HCT116 (cell line): ENCODE measurements around the gene APOLD1.

Experiments
- CEBPB ChIP-seq: IDR thresholded peaks from 2 replicates; pipeline ENCODE4 v1.6.1; 2012; ENCODE audit warnings: low read depth
- CTCF ChIP-seq, 3 experiments: fragments of 200-600 bp in 1 of 3; sonication (generic) in 1 of 3; IDR thresholded peaks in 2 of 3; conservative IDR thresholded peaks in 1 of 3; 2 replicates each; pipeline ENCODE4 v1.5.1; 2012 to 2017; ENCODE audit warnings: low read depth in 2 of 3, low read length in 2 of 3, antibody characterized with exemption in 1 of 3, borderline replicate concordance in 1 of 3, control low read depth in 1 of 3, mild to moderate bottlenecking in 1 of 3, mixed read lengths in 1 of 3, mixed run types in 1 of 3, moderate library complexity in 1 of 3; ENCODE audit not compliant: insufficient read depth in 1 of 3
- EGR1 ChIP-seq: IDR thresholded peaks from 2 replicates; pipeline ENCODE4 v1.6.1; 2012; ENCODE audit warnings: low read depth
- ELF1 ChIP-seq: IDR thresholded peaks from 2 replicates; pipeline ENCODE4 v1.6.1; 2012; ENCODE audit warnings: low read depth, borderline replicate concordance
- EZH2 ChIP-seq: fragments of 200-600 bp; sonication (generic); IDR thresholded peaks from 2 replicates; pipeline ENCODE4 v1.6.1; 2017; ENCODE audit warnings: antibody characterized with exemption, mixed run types
- EZH2phosphoT487 ChIP-seq: fragments of 200-600 bp; IDR thresholded peaks from 2 replicates; pipeline ENCODE4 v1.6.1; 2018; ENCODE audit warnings: antibody characterized with exemption, borderline replicate concordance
- FOSL1 ChIP-seq: IDR thresholded peaks from 2 replicates; pipeline ENCODE4 v1.6.1; 2012; ENCODE audit warnings: low read depth
- JUND ChIP-seq: IDR thresholded peaks from 2 replicates; pipeline ENCODE4 v1.6.1; 2012
- POLR2A ChIP-seq: IDR thresholded peaks from 2 replicates; pipeline ENCODE4 v1.7.0; 2011; ENCODE audit warnings: borderline replicate concordance; ENCODE audit not compliant: insufficient read depth, insufficient read length; ENCODE audit errors: extremely low read depth
- POLR2AphosphoS5 ChIP-seq: IDR thresholded peaks from 2 replicates; pipeline ENCODE4 v1.6.1; 2011; ENCODE audit warnings: mild to moderate bottlenecking, low read depth, low read length, moderate library complexity
- SIN3A ChIP-seq: IDR thresholded peaks from 2 replicates; pipeline ENCODE4 v1.6.1; 2012; ENCODE audit warnings: low read depth
- YY1 ChIP-seq: IDR thresholded peaks from 2 replicates; pipeline ENCODE4 v1.6.1; 2011; ENCODE audit warnings: low read length, low read depth, moderate library complexity, mild to moderate bottlenecking; ENCODE audit not compliant: insufficient replicate concordance; ENCODE audit errors: extremely low read depth
- ZFX ChIP-seq: fragments of 450-650 bp; IDR thresholded peaks from 2 replicates; pipeline ENCODE4 v1.6.1; 2017
- TF ChIP-seq, protein P1 (sequence below): IDR thresholded peaks from 2 replicates; pipeline ENCODE4 v1.6.1; 2012

DNA sequence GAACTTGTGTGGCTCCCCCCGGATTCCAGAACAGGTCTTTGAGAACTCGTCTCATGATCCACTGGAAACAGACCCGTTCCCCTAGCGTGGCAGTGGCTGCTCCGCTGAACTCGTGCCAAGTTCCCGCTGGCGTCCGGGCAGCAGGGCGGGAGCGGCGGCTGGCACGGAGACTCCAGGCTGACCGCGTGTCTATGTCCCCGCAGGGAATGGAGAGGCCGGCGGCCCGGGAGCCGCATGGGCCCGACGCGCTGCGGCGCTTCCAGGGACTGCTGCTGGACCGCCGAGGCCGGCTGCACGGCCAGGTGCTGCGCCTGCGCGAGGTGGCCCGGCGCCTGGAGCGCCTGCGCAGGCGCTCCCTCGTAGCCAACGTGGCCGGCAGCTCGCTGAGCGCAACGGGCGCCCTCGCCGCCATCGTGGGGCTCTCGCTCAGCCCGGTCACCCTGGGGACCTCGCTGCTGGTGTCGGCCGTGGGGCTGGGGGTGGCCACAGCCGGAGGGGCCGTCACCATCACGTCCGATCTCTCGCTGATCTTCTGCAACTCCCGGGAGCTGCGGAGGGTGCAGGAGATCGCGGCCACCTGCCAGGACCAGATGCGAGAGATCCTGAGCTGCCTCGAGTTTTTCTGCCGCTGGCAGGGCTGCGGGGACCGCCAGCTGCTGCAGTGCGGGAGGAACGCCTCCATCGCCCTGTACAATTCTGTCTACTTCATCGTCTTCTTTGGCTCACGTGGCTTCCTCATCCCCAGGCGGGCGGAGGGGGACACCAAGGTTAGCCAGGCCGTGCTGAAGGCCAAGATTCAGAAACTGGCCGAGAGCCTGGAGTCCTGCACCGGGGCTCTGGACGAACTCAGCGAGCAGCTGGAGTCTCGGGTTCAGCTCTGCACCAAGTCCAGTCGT is 1.5 kb downstream of the APOLD1 start:
- TF ChIP-seq POLR2A (no peak), CTCF (IDR thresholded peaks at IDR 0.05 in 2 of 3, conservative IDR thresholded peaks at IDR 0.05 in 1 of 3; ENCODE audit: borderline replicate concordance in 1 of 3, insufficient read depth in 1 of 3, low read depth in 2 of 3, low read length in 2 of 3) (no peak), CEBPB (no peak), EZH2 (no peak), EZH2phosphoT487 (no peak), ZFX (no peak), POLR2AphosphoS5 (peak; percentile 64), ELF1 (no peak), FOSL1 (no peak), EGR1 (no peak), YY1 (no peak), SIN3A (no peak), JUND (no peak)
- TF ChIP-seq, protein P1, sequence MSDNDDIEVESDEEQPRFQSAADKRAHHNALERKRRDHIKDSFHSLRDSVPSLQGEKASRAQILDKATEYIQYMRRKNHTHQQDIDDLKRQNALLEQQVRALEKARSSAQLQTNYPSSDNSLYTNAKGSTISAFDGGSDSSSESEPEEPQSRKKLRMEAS: peak; percentile 83
